ENCODE measurements around the gene PRMT7. TPM values are rescaled to one million over a fixed set of nuclear protein-coding genes. Genes with fewer than 3 reads are reported as not detected.

Gene PRMT7
- total and polyA plus RNA-seq, 2 donors (not counting 1 experiment from before 2014, with no cell fraction given), result 76.9 to 80.4 TPM

GRCh38 chr16:68296291-68296690 is 14.5 kb upstream of the PRMT7 start:
- CTCF ChIA-PET, result interaction anchor here (0.7 to 4.2 kb wide), 4 partner anchors 32 to 58 kb away, joined by 3 to 30 read pairs (median 4); no protein-coding TSS in a partner anchor
- H3K27me3 ChIP-seq (replicated peaks in 1 of 4; ENCODE audit: control extremely low read depth in 1 of 4, control insufficient read depth in 3 of 4, insufficient read depth in 4 of 4, low read length in 3 of 4), result no peaks in the 10 kb centered on the region
- intact Hi-C loops (cut with micrococcal nuclease), result no loop called here
- peaks cover 0 to 9% of the 10 kb centered on the region in 2 donors for H3K4me1 ChIP-seq (ENCODE audit: control insufficient read depth in 2 of 2, insufficient read depth in 2 of 2, low read length in 2 of 2)
- H2AFZ ChIP-seq (ENCODE audit: insufficient read depth, low read depth, low read length, poor library complexity, severe bottlenecking), result no peak overlapping the region
- WGBS (ENCODE audit: insufficient coverage), result 93% methylated on average over 12 of the region's 12 CpGs
- H3K9me3 ChIP-seq (ENCODE audit: control extremely low read depth in 1 of 3, control insufficient read depth in 2 of 3, insufficient read depth in 1 of 3, low read length in 2 of 3), result no peaks in the 10 kb centered on the region
- Mint-ChIP-seq H3K27ac (no peak overlapping the region), H3K4me3 (no peak overlapping the region), H3K9me3 (ENCODE audit: insufficient read depth) (no peaks in the 10 kb centered on the region), H3K4me1 (peaks cover 12% of the 10 kb centered on the region), H3K27me3 (no peaks in the 10 kb centered on the region)
- no peak overlapping the region for H3K4me3 ChIP-seq (ENCODE audit: control extremely low read depth in 1 of 5, extremely low read depth in 1 of 5, insufficient read depth in 1 of 5, low read depth in 2 of 5, low read length in 4 of 5)
- no peak overlapping the region for H3K27ac ChIP-seq (ENCODE audit: low read length in 2 of 2)
- H4K20me1 ChIP-seq (ENCODE audit: control insufficient read depth, insufficient read depth, low read length, poor library complexity, severe bottlenecking), result peaks cover 14% of the 10 kb centered on the region
- peaks cover 40% of the 10 kb centered on the region for H3K79me2 ChIP-seq (ENCODE audit: control insufficient read depth, insufficient read depth, low read length)
- DNase-seq, result no peak
- no peak for ATAC-seq (ENCODE audit: low read depth)
- TF ChIP-seq EZH2 (IDR thresholded peaks at IDR 0.05; ENCODE audit: borderline replicate concordance, insufficient read depth, low read depth, low read length, poor library complexity, severe bottlenecking) (no peak), CTCF (IDR thresholded peaks at IDR 0.05) (no peak)
- peaks cover under 1 to 95% of the 10 kb centered on the region in 2 experiments for H3K36me3 ChIP-seq (replicated peaks in 1 of 2; ENCODE audit: control extremely low read depth in 1 of 2, control insufficient read depth in 1 of 2, extremely low read depth in 1 of 2, insufficient read depth in 2 of 2, low read length in 1 of 2)
- no peak overlapping the region for H3K9ac ChIP-seq (ENCODE audit: low read length)
- no peak overlapping the region for H3K4me2 ChIP-seq (replicated peaks; ENCODE audit: low read depth, low read length, poor library complexity, severe bottlenecking)
- POLR2A ChIA-PET, result no interaction called here

GRCh38 chr16:68296693-68297092 is 14.1 kb upstream of the PRMT7 start:
- H3K36me3 ChIP-seq (replicated peaks in 1 of 2; ENCODE audit: control extremely low read depth in 1 of 2, control insufficient read depth in 1 of 2, extremely low read depth in 1 of 2, insufficient read depth in 2 of 2, low read length in 1 of 2), result peaks cover 0 to 95% of the 10 kb centered on the region in 2 experiments
- H2AFZ ChIP-seq (ENCODE audit: insufficient read depth, low read depth, low read length, poor library complexity, severe bottlenecking), result no peak overlapping the region
- no peak for DNase-seq
- H3K27me3 Mint-ChIP-seq, result no peaks in the 10 kb centered on the region
- H3K4me2 ChIP-seq (replicated peaks; ENCODE audit: low read depth, low read length, poor library complexity, severe bottlenecking), result no peak overlapping the region
- intact Hi-C loops (cut with micrococcal nuclease), result no loop called here
- no peak overlapping the region for H3K4me3 Mint-ChIP-seq
- H3K27ac ChIP-seq (ENCODE audit: low read length in 2 of 2), result peak overlapping the region in 1 of 2 donors; percentile 30
- H3K4me3 ChIP-seq (ENCODE audit: control extremely low read depth in 1 of 5, extremely low read depth in 1 of 5, insufficient read depth in 1 of 5, low read depth in 2 of 5, low read length in 4 of 5), result no peak overlapping the region
- ChIA-PET POLR2A (no interaction called here), CTCF (interaction anchor here (0.7 to 4.2 kb wide), 4 partner anchors 32 to 58 kb away, joined by 3 to 30 read pairs (median 4); no protein-coding TSS in a partner anchor)
- H3K4me1 Mint-ChIP-seq, result peaks cover 8% of the 10 kb centered on the region
- TF ChIP-seq EZH2 (IDR thresholded peaks at IDR 0.05; ENCODE audit: borderline replicate concordance, insufficient read depth, low read depth, low read length, poor library complexity, severe bottlenecking) (no peak), CTCF (IDR thresholded peaks at IDR 0.05) (no peak)
- no peaks in the 10 kb centered on the region for H3K9me3 ChIP-seq (ENCODE audit: control extremely low read depth in 1 of 3, control insufficient read depth in 2 of 3, insufficient read depth in 1 of 3, low read length in 2 of 3)
- no peak for ATAC-seq (ENCODE audit: low read depth)
- WGBS (ENCODE audit: insufficient coverage), result 95% methylated on average over 5 of the region's 6 CpGs
- H3K79me2 ChIP-seq (ENCODE audit: control insufficient read depth, insufficient read depth, low read length), result peaks cover 36% of the 10 kb centered on the region
- H3K9me3 Mint-ChIP-seq (ENCODE audit: insufficient read depth), result no peaks in the 10 kb centered on the region
- H3K4me1 ChIP-seq (ENCODE audit: control insufficient read depth in 2 of 2, insufficient read depth in 2 of 2, low read length in 2 of 2), result peaks cover 0 to 5% of the 10 kb centered on the region in 2 donors
- peak overlapping the region; percentile 12 for H3K27ac Mint-ChIP-seq
- H3K9ac ChIP-seq (ENCODE audit: low read length), result no peak overlapping the region
- no peaks in the 10 kb centered on the region for H3K27me3 ChIP-seq (replicated peaks in 1 of 4; ENCODE audit: control extremely low read depth in 1 of 4, control insufficient read depth in 3 of 4, insufficient read depth in 4 of 4, low read length in 3 of 4)
- peaks cover 14% of the 10 kb centered on the region for H4K20me1 ChIP-seq (ENCODE audit: control insufficient read depth, insufficient read depth, low read length, poor library complexity, severe bottlenecking)
